Hepatocyte (in vitro differentiated cells): Measurements from ENCODE around the gene MPDZ.

Experiments used
- CTCF ChIP-seq: fragments of 200-600 bp; sonication (generic); IDR thresholded peaks from 2 replicates; pipeline ENCODE4 v1.5.1; 2016; ENCODE audit warnings: antibody characterized with exemption, mild to moderate bottlenecking; ENCODE audit not compliant: poor library complexity
- EZH2 ChIP-seq: fragments of 200-600 bp; sonication (generic); IDR thresholded peaks from 2 replicates; pipeline ENCODE4 v1.6.1; 2016; ENCODE audit warnings: antibody characterized with exemption, mild to moderate bottlenecking, borderline replicate concordance

GRCh38 chr9:13209498-13209897 lies 70.0 kb downstream of the MPDZ start:
- no peak for TF ChIP-seq CTCF
- TF ChIP-seq EZH2 = no peak
